ENCODE results near the gene AMOTL1. TPM values are rescaled to one million over a fixed set of nuclear protein-coding genes. Genes with fewer than 3 reads are reported as not detected.

The AMOTL1 gene
- polyA plus RNA-seq, 1 of the 3 experiments (the other 2 are of a cell fraction) = 10.7 TPM

- Histone ChIP-seq H3K79me2 (ENCODE audit: insufficient read depth) (no peaks in the 10 kb centered on the region), H3K27ac (ENCODE audit: low read depth in 2 of 2, low read length in 1 of 2) (peak overlapping the region in 1 of 2 experiments; percentile 22; a peak in 1 of 4 replicates), H3K4me2 (no peak overlapping the region), H3K4me1 (ENCODE audit: control insufficient read depth in 1 of 2, insufficient read depth in 2 of 2, low read depth in 1 of 2, low read length in 1 of 2) (peaks cover 0 to 5% of the 10 kb centered on the region in 2 experiments; a peak in 1 of 4 replicates), H3K36me3 (replicated peaks in 1 of 2; ENCODE audit: control insufficient read depth in 1 of 2, insufficient read depth in 2 of 2, low read length in 1 of 2) (peaks cover 10 to 13% of the 10 kb centered on the region in 2 experiments), H3F3A (replicated peaks; ENCODE audit: insufficient read depth) (peaks cover 6% of the 10 kb centered on the region), H3K4me3 (ENCODE audit: low read depth in 2 of 2, low read length in 1 of 2) (no peak overlapping the region; a peak in 1 of 4 replicates), H4K20me1 (ENCODE audit: insufficient read depth) (no peaks in the 10 kb centered on the region), H3K27me3 (ENCODE audit: insufficient read depth) (no peaks in the 10 kb centered on the region), H3K9ac (no peak overlapping the region), H2AFZ (ENCODE audit: low read depth) (no peak overlapping the region), H3K9me3 (peaks cover 7% of the 10 kb centered on the region; the same call in 1 of the 2 replicates), H3K9me2 (no peaks in the 10 kb centered on the region)
- 0% methylated on average over 1 of the region's 1 CpG for WGBS (ENCODE audit: low lambda C conversion rate)
- CTCF ChIA-PET = interaction anchor here (0.6 to 3.4 kb wide), 47 partner anchors 10 to 307 kb away, joined by 3 to 74 read pairs (median 4); partner anchors contain the start of genes CWC15, KDM4D and SRSF8
- peak; percentile 63 for DNase-seq
- 0 out of 2 replicates have a peak, but pooled peaks have one; percentile 15 for TF ChIP-seq RCOR1 (IDR thresholded peaks at IDR 0.05; ENCODE audit: low read length)
- TF ChIP-seq RXRA (IDR thresholded peaks at IDR 0.05; ENCODE audit: borderline replicate concordance, low read depth) = no peak
- TF ChIP-seq RFX5 (IDR thresholded peaks at IDR 0.05; ENCODE audit: low read length) = no peak
- TF ChIP-seq RAD21 (IDR thresholded peaks at IDR 0.05; ENCODE audit: low read length) = peak; percentile 83
- TF ChIP-seq SMC3 (IDR thresholded peaks at IDR 0.05; ENCODE audit: low read depth, low read length) = peak; percentile 72
- TF ChIP-seq MAX (IDR thresholded peaks at IDR 0.05; ENCODE audit: low read depth) = 0 out of 2 replicates have a peak, but pooled peaks have one; percentile 25
- peak; percentile 95 for TF ChIP-seq CTCF (IDR thresholded peaks at IDR 0.05)
- peak; percentile 67 for TF ChIP-seq GATA2 (CRISPR knock-in tag; IDR thresholded peaks at IDR 0.05)
- POLR2A ChIA-PET = no interaction called here
Measured at GRCh38 chr11:94897330-94897768, 129.2 kb downstream of the AMOTL1 start.

- CTCF ChIA-PET = interaction anchor here (0.6 kb wide), 1 partner anchor 284 kb away, joined by 4 read pairs; no protein-coding TSS in a partner anchor
- Histone ChIP-seq H3K4me3 (ENCODE audit: low read depth in 2 of 2, low read length in 1 of 2) (no peak overlapping the region), H3K36me3 (replicated peaks in 1 of 2; ENCODE audit: control insufficient read depth in 1 of 2, insufficient read depth in 2 of 2, low read length in 1 of 2) (peaks cover 0 to 32% of the 10 kb centered on the region in 2 experiments), H3K79me2 (ENCODE audit: insufficient read depth) (no peaks in the 10 kb centered on the region), H3K27me3 (ENCODE audit: insufficient read depth) (no peaks in the 10 kb centered on the region), H4K20me1 (ENCODE audit: insufficient read depth) (no peaks in the 10 kb centered on the region), H3K9ac (no peak overlapping the region), H3F3A (replicated peaks; ENCODE audit: insufficient read depth) (no peaks in the 10 kb centered on the region), H3K4me1 (ENCODE audit: control insufficient read depth in 1 of 2, insufficient read depth in 2 of 2, low read depth in 1 of 2, low read length in 1 of 2) (no peaks in the 10 kb centered on the region; a peak in 1 of 4 replicates), H3K9me2 (no peaks in the 10 kb centered on the region), H3K4me2 (no peak overlapping the region), H2AFZ (ENCODE audit: low read depth) (no peak overlapping the region), H3K9me3 (0 out of 2 replicates have a peak, but pooled peaks cover 5% of the 10 kb centered on the region), H3K27ac (ENCODE audit: low read depth in 2 of 2, low read length in 1 of 2) (no peak overlapping the region)
- WGBS (ENCODE audit: low lambda C conversion rate) = 53% methylated on average over 2 of the region's 2 CpGs
- DNase-seq = no peak
- TF ChIP-seq NFIC (IDR thresholded peaks at IDR 0.05; ENCODE audit: borderline replicate concordance) (no peak), GABPA (IDR thresholded peaks at IDR 0.05; ENCODE audit: low read depth) (no peak), TEAD4 (IDR thresholded peaks at IDR 0.05; ENCODE audit: borderline replicate concordance, insufficient read depth) (no peak), NRF1 (IDR thresholded peaks at IDR 0.05; ENCODE audit: low read depth, low read length) (no peak), SMC3 (IDR thresholded peaks at IDR 0.05; ENCODE audit: low read depth, low read length) (no peak), ELF1 (IDR thresholded peaks at IDR 0.05) (no peak), TCF12 (IDR thresholded peaks at IDR 0.05) (no peak), GATA2 (CRISPR knock-in tag; IDR thresholded peaks at IDR 0.05) (no peak), CTCF (IDR thresholded peaks at IDR 0.05) (no peak), SIN3A (IDR thresholded peaks at IDR 0.05; ENCODE audit: borderline replicate concordance, low read depth, low read length) (no peak), RCOR1 (IDR thresholded peaks at IDR 0.05; ENCODE audit: low read length) (no peak), RAD21 (IDR thresholded peaks at IDR 0.05; ENCODE audit: low read length) (no peak), EZH2phosphoT487 (IDR thresholded peaks at IDR 0.05; ENCODE audit: borderline replicate concordance, low read depth) (no peak), USF2 (IDR thresholded peaks at IDR 0.05; ENCODE audit: borderline replicate concordance, low read depth, low read length) (no peak), FOSL2 (IDR thresholded peaks at IDR 0.05; ENCODE audit: borderline replicate concordance, low read depth) (no peak)
- POLR2A ChIA-PET = no interaction called here
Measured at GRCh38 chr11:94907226-94907625, 139.1 kb downstream of the AMOTL1 start.
